22Rv1 (cell line): ENCODE results near the gene OOSP4B.

ENCODE experiments used
- ZFX ChIP-seq: fragments of 450-650 bp; IDR thresholded peaks from 2 replicates; pipeline ENCODE4 v1.6.1; 2017; ENCODE audit warnings: antibody characterized with exemption, borderline replicate concordance
- TF ChIP-seq, protein P1 (sequence below): fragments of 450-650 bp; IDR thresholded peaks from 2 replicates; pipeline ENCODE4 v1.5.1; 2017; ENCODE audit warnings: mild to moderate bottlenecking

DNA sequence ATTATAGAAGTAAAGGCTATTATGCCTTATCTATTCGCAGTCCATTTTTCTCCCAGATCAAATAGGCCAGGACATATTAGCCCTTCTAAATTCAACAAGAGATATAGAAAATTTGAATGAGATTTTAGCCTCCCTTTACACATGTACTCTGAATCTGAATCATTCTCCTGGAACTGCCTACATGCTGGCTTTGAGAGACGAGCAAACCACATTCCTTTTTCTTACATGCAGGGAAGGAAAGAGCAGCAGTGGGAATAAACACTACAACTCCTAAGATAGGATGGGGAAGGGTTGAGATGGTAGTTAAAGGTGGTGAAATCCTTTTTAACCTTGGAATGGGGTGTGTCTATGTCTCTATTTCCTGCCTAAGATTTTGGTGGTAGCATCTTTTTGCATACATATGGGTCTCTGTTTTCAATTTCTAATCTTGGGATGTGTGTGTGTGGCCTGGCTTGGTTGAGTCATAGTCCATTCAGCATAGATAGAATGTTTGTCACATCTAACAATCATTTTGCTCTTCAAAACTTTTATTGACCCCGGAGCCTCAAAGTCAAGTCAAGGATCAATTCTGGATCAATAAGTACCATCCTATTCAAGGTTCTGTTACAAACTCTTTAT lies 12.1 kb downstream of the OOSP4B start:
- TF ChIP-seq, protein P1, sequence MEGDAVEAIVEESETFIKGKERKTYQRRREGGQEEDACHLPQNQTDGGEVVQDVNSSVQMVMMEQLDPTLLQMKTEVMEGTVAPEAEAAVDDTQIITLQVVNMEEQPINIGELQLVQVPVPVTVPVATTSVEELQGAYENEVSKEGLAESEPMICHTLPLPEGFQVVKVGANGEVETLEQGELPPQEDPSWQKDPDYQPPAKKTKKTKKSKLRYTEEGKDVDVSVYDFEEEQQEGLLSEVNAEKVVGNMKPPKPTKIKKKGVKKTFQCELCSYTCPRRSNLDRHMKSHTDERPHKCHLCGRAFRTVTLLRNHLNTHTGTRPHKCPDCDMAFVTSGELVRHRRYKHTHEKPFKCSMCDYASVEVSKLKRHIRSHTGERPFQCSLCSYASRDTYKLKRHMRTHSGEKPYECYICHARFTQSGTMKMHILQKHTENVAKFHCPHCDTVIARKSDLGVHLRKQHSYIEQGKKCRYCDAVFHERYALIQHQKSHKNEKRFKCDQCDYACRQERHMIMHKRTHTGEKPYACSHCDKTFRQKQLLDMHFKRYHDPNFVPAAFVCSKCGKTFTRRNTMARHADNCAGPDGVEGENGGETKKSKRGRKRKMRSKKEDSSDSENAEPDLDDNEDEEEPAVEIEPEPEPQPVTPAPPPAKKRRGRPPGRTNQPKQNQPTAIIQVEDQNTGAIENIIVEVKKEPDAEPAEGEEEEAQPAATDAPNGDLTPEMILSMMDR = no peak
- no peak for TF ChIP-seq ZFX
